HG03469 (cell line): ENCODE data around the gene TEX19.
"Not testable (repeated sequence)": the region's sequence is repeated elsewhere in the genome, so short reads cannot be mapped to it uniquely, and the experiment has no call there.

ENCODE experiments used
- ATAC-seq: cut with Tn5 transposase; IDR thresholded peaks from one replicate; pipeline ENCODE4 v1.9.1; 2021; ENCODE audit warnings: mild to moderate bottlenecking, moderate library complexity, moderate number of reproducible peaks; ENCODE audit not compliant: unreplicated experiment

TEX19 gene

GRCh38 chr17:82353484-82353883 lies 5.6 kb upstream of the TEX19 start:
- ATAC-seq, result no peak

- ATAC-seq, result no peak
Measured at GRCh38 chr17:82354804-82355308, 4.2 kb upstream of the TEX19 start.

- no peak for ATAC-seq
Measured at GRCh38 chr17:82355770-82356427, 3.1 kb upstream of the TEX19 start.

GRCh38 chr17:82356845-82357355 lies 2.1 kb upstream of the TEX19 start:
- ATAC-seq, result no peak

GRCh38 chr17:82357394-82357793 lies 1.7 kb upstream of the TEX19 start:
- ATAC-seq, result no peak

GRCh38 chr17:82359451-82360074 lies 516 bp downstream of the TEX19 start:
- ATAC-seq, result not testable (repeated sequence)

GRCh38 chr17:82361885-82362633 lies 3.0 kb downstream of the TEX19 start:
- ATAC-seq, result no peak

GRCh38 chr17:82365606-82366295 lies 6.7 kb downstream of the TEX19 start:
- ATAC-seq, result no peak

- no peak for ATAC-seq
Measured at GRCh38 chr17:82366749-82367148, 7.7 kb downstream of the TEX19 start.

GRCh38 chr17:82367724-82368524 lies 8.9 kb downstream of the TEX19 start:
- no peak for ATAC-seq

GRCh38 chr17:82369211-82369610 lies 10.2 kb downstream of the TEX19 start:
- no peak for ATAC-seq

- no peak for ATAC-seq
Measured at GRCh38 chr17:82370471-82371332, 11.7 kb downstream of the TEX19 start.

- ATAC-seq, result no peak
Measured at GRCh38 chr17:82371333-82372248, 12.5 kb downstream of the TEX19 start, which contains the start of gene UTS2R. Gene UTS2R, plus strand, starts transcription at chr17:82371765. Its CDS starts 2,560 bp downstream, at chr17:82374325.

GRCh38 chr17:82372249-82373071 lies 13.4 kb downstream of the TEX19 start:
- ATAC-seq, result no peak

GRCh38 chr17:82373072-82373452 lies 14.0 kb downstream of the TEX19 start:
- ATAC-seq, result not testable (repeated sequence)

GRCh38 chr17:82373731-82374625 lies 14.9 kb downstream of the TEX19 start:
- no peak for ATAC-seq
